GM18520 (cell line): Measurements from ENCODE around the gene PPP4R2.

Source experiments
- ATAC-seq: cut with Tn5 transposase; IDR thresholded peaks from one replicate; pipeline ENCODE4 v1.9.1; 2021; ENCODE audit not compliant: unreplicated experiment

The PPP4R2 gene

DNA sequence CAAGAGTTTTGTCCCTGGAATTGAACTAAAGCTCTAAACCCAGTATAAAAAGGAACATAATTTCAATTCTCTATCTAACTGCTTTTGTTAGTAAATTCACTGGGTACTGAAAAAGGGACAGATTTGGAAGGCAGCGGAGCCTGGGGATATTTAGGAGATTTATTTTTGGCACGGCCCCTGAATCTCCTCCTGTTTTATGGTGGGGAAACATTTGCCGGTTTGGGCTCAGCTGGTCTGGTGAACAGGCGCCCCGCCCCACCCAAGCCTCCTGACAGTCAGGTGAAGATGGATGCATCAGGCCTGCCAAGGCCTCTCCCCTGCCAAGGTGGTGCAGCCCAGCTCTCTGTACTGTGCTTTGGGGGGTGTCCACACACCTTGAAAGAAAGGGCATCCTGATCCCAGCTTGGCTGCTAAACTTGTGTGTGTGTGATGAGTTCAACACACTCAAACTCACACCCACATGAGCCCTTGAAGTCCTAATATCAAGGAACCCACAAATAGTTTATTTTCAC lies 111.1 kb downstream of the PPP4R2 start:
- no peak for ATAC-seq

DNA sequence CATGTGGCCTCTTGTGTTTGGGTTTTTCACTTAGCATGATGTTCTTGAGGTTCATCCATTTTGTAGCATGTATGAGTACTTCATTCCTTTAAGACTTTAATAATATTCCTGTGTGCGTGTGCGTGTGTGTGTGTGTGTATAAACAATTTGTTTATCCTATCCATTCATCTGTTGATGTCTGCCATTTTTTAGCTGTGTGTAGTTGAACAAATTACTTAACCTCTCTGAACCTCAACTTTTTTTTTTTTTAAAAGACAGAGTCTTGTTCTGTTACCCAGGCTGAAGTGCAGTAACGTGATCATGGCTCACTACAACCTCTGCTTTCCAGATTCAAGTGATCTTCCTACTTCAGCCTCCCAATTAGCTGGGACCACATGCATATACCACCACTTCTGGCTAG lies 112.1 kb downstream of the PPP4R2 start:
- no peak for ATAC-seq

DNA sequence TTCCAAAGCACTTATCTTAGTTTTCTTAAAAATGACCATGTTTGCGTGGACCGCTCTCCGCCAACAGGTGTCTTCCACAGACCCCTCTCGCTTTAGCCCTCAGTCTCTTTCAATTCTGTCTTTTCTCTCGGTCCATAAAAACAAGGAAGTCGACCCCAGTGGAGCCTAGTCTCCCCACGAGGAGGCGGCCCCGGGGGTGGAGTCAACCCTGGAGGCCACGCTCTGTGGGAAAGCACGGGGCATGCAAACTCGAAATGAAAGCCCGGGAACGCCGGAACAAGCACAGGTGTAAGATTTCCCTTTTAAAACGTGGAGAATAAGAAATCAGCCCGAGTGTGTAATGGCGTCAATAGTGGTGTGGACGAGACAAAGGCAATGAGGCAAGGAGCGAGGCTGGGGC lies 113.9 kb downstream of the PPP4R2 start:
- no peak for ATAC-seq

DNA sequence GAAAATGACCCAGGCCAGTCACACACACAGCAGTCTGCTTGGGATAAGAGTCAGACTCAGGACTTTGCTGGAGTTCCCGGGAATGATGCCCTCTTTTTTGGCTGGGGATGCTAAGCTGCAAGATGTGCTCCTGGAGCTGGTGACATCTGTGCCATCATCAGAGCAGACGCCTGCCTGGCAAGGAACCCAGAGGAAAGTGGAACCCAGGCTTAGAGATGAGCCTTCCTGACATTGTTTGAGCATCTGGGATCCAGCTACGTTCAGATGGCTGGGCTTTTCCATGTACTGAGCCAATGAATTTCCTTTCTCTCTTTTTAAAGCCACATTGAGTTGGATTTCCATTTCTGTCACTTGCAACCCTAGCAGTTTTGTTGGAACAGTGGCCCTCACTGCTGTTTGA lies 118.1 kb downstream of the PPP4R2 start:
- ATAC-seq, result no peak

DNA sequence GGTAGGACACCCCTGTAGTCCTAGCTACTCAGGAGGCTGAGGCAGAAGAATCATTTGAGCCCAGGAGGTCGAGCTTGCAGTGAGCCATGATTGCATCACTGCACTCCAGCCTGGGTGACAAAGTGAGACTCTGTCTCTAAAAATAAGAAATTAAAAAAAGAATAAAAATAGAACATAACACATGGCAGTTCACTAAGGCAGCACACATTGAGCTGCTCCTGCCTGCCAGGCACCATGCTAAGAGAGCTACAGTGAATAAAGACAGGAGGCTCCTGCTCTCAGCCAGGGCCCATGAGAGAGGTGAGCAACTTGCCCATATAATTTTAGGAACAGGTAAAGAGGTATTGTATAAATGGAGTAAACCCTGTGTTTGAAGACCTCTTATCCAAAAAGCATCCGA lies 119.2 kb downstream of the PPP4R2 start:
- no peak for ATAC-seq
